Colonic mucosa (tissue), 4 donors: ENCODE measurements around the gene ERRFI1. TPM values are rescaled to one million over a fixed set of nuclear protein-coding genes. Genes with fewer than 3 reads are reported as not detected.
A peak's percentile ranks its signal among the peaks of the same experiment; 100 is the strongest.

Experiments used
- DNase-seq: peaks from one replicate; pipeline ENCODE4 v3.0.0-alpha.2; 2020
- H3K27ac ChIP-seq: fragments of 200-600 bp; one replicate; pipeline ENCODE4 v1.8.0; 2021
- H3K27me3 ChIP-seq: fragments of 200-600 bp; one replicate; pipeline ENCODE4 v1.8.0; 2021
- H3K36me3 ChIP-seq: fragments of 200-600 bp; one replicate; pipeline ENCODE4 v1.8.0; 2021
- H3K4me1 ChIP-seq: fragments of 200-600 bp; one replicate; pipeline ENCODE4 v1.8.0; 2021; ENCODE audit warnings: mild to moderate bottlenecking
- H3K4me3 ChIP-seq: fragments of 200-600 bp; one replicate; pipeline ENCODE4 v1.8.0; 2021
- H3K9ac ChIP-seq, 2 donors: one replicate each; pipeline ENCODE4 v1.7.0; 2013; ENCODE audit warnings: control low read depth in 2 of 2, low read depth in 2 of 2, low read length in 2 of 2
- H3K9me3 ChIP-seq: fragments of 200-600 bp; one replicate; pipeline ENCODE4 v1.8.0; 2021
- intact Hi-C: fragments of 100-400 bp; cut with DNase I; formaldehyde crosslinking; loops from one replicate; pipeline ENCODE4 v1.14.1; 2022
- total RNA-seq, 2 donors: library from RNA; stranded (reverse); fragmentation: NEBNext Ultra II Directional in 1 of 2; extraction: Animal tissue kit (Norgen Biotek cat#: 25700) in 1 of 2; gene quantifications; one replicate each; pipeline ENCODE4 v1.2.1, GENCODE V29; 2021
- TF ChIP-seq, protein P1 (sequence below): fragments of 200-600 bp; IDR thresholded peaks from one replicate; pipeline ENCODE4 v1.8.0; 2022; ENCODE audit warnings: antibody characterized with exemption, mild to moderate bottlenecking
- donor health status: healthy.
- donor health status: DM: no; HTN: no; CAD: no.
- donor health status: DM: no; HTN: no; CAD: no.

Gene ERRFI1
- total RNA-seq, 2 donors from 2014 or later: 22.3 to 45.5 TPM

DNA sequence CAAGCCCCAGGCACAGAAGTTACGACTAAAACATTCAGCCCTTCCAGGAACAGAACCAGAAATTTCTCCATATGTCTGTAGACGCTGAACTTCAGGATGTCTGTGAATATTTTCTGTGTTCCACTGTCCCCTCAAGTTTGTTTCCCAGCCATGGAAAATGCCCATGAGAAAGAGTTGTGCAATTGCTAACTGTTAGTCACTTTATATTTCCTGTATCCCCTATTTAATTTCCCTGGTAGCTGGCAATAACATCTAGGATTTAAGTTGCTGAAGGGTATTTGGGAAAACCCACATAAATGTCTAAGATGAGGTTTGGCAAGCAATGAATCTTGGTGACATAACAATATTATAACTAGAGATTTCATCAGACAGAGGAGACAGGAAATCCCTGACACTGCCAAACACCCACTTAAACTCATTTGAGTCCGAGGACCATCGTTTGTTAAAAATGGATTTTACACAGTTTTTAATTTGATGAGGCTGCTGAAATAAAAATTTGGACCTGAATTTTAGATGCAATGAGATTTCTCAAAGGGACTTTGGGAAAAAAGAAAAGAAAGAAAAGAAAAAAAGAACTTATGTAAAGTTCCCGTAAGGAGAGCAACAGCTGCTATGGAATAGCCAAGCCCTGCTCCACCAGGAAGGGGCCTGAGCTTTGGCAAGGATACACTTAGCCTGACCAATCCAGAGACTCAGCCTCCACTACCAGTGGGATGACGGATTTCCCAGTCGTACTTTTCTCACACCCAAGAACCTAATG, 21.8 kb upstream of the ERRFI1 start:
- H3K4me1 ChIP-seq: no peaks in the 10 kb centered on the region
- no peak overlapping the region for H3K9ac ChIP-seq
- DNase-seq: no peak
- no peaks in the 10 kb centered on the region for H3K36me3 ChIP-seq
- H3K4me3 ChIP-seq: no peak overlapping the region
- TF ChIP-seq, protein P1, sequence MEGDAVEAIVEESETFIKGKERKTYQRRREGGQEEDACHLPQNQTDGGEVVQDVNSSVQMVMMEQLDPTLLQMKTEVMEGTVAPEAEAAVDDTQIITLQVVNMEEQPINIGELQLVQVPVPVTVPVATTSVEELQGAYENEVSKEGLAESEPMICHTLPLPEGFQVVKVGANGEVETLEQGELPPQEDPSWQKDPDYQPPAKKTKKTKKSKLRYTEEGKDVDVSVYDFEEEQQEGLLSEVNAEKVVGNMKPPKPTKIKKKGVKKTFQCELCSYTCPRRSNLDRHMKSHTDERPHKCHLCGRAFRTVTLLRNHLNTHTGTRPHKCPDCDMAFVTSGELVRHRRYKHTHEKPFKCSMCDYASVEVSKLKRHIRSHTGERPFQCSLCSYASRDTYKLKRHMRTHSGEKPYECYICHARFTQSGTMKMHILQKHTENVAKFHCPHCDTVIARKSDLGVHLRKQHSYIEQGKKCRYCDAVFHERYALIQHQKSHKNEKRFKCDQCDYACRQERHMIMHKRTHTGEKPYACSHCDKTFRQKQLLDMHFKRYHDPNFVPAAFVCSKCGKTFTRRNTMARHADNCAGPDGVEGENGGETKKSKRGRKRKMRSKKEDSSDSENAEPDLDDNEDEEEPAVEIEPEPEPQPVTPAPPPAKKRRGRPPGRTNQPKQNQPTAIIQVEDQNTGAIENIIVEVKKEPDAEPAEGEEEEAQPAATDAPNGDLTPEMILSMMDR: no peak
- no peaks in the 10 kb centered on the region for H3K27me3 ChIP-seq
- intact Hi-C loops: no loop called here
- H3K9me3 ChIP-seq: no peaks in the 10 kb centered on the region
- H3K27ac ChIP-seq: peak overlapping the region; percentile 7

DNA sequence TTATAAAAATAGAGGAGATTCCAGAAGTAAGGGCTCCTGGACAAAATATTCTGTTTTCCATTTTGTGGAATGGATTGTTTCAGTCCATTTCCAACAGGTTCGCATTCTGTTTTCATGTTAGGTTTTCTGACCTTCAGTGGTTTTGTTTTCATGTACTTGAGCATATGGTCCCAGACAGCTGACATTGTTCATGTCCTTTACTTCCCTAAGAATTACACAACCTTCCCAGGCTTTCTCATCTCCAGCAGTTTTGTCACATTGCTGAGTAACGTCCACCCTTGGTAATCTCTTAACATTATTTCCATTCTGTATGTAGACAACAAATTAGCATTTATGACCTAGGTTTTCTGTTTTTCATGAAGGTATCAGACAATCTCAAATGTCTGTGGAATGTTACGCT, 21.0 kb upstream of the ERRFI1 start:
- H3K9me3 ChIP-seq: no peaks in the 10 kb centered on the region
- no peaks in the 10 kb centered on the region for H3K36me3 ChIP-seq
- no peak overlapping the region for H3K4me3 ChIP-seq
- no peak for DNase-seq
- no peak overlapping the region for H3K27ac ChIP-seq
- intact Hi-C loops: no loop called here
- H3K4me1 ChIP-seq: no peaks in the 10 kb centered on the region
- H3K9ac ChIP-seq: no peak overlapping the region
- TF ChIP-seq, protein P1: no peak
- H3K27me3 ChIP-seq: no peaks in the 10 kb centered on the region

DNA sequence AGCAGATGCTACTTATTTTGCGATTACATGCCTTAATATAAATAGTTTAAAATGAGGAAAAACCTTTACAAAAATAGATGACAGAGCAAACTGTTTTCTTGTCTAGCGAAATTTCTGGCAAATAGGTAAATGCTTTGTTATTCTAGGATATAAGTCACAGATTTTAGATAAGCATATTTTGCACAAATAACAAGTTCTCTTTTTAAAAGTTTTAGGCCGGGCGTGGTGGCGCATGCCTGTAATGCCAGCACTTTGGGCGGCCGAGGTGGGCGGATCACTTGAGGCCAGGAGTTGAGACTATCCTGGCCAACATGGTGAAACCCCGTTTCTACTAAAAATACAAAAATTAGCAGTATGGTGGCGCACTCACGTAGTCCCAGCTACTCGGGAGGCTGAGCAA, 20.3 kb upstream of the ERRFI1 start:
- Histone ChIP-seq H3K27me3 (no peaks in the 10 kb centered on the region), H3K4me1 (no peaks in the 10 kb centered on the region), H3K4me3 (no peak overlapping the region), H3K9ac (no peak overlapping the region), H3K27ac (no peak overlapping the region), H3K9me3 (no peaks in the 10 kb centered on the region), H3K36me3 (no peaks in the 10 kb centered on the region)
- DNase-seq: no peak
- intact Hi-C loops: no loop called here
- TF ChIP-seq, protein P1: no peak

DNA sequence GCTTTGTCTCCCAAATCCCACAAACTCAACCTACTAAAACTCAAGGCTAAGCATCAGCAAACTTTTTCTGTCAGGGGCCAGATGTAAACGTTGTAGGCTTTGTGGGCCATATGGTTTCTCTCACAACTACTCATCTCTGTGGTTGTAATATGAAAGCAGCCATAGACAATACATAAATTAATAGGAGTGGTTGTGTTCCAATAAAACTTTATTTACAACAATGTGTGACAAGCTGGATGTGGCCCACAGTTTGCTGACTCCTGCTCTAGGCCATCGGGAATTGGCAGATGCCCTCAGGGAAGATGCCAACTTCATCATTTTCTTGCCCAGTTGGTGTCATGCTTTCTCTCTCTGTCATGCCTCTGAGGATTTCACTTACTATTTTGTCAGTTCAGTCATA, 17.5 kb upstream of the ERRFI1 start:
- no peaks in the 10 kb centered on the region for H3K4me1 ChIP-seq
- intact Hi-C loops: no loop called here
- DNase-seq: no peak

DNA sequence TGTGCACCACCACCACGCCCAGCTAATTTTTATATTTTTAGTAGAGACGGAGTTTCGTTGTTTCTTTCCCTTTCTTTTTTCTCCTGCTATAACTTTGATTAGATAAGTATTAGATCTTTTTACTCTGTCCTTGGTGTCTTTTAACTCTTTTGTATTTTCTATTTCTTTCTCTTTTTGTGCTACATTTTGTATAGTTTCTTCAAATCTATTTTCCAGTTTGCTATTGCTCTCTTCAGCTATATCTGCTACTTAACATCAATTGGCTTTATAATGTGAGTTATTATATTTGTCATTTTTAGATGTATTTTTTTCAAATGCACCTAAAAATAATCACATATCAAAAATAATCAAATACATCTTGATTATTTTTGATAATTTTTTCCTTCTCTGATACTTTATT, 16.0 kb upstream of the ERRFI1 start:
- Histone ChIP-seq H3K27me3 (no peaks in the 10 kb centered on the region), H3K27ac (no peak overlapping the region), H3K9ac (no peak overlapping the region), H3K4me1 (no peaks in the 10 kb centered on the region), H3K36me3 (no peaks in the 10 kb centered on the region), H3K9me3 (no peaks in the 10 kb centered on the region), H3K4me3 (no peak overlapping the region)
- DNase-seq: no peak
- TF ChIP-seq, protein P1: no peak
- intact Hi-C loops: no loop called here

More for the DNA sequence above, 17.5 kb upstream of the ERRFI1 start:
- Histone ChIP-seq H3K9me3 (no peaks in the 10 kb centered on the region), H3K4me3 (no peak overlapping the region), H3K27me3 (no peaks in the 10 kb centered on the region), H3K36me3 (no peaks in the 10 kb centered on the region), H3K27ac (no peak overlapping the region), H3K9ac (no peak overlapping the region)
- TF ChIP-seq, protein P1: no peak
